DND-41 (cell line): ENCODE data around the gene SYS1.

Experiments used
- ATAC-seq: fragments of 200-7000 bp; cut with Tn5 transposase; 3 replicates; pipeline ENCODE4 v1.9.1; 2021; ENCODE audit warnings: low read depth; ENCODE audit not compliant: insufficient read depth
- DNase-seq: peaks from one replicate; pipeline ENCODE4 v3.0.0-alpha.2; 2020
- H2AFZ ChIP-seq: 2 replicates; pipeline ENCODE4 v1.6.0; 2012; ENCODE audit warnings: low read depth, low read length
- H3K27ac ChIP-seq: 2 replicates; pipeline ENCODE4 v1.5.1; 2012; ENCODE audit warnings: low read length, inconsistent platforms
- H3K27me3 ChIP-seq: fragments of 200-600 bp; sonication (generic); 2 replicates; pipeline ENCODE4 v1.6.0; 2012; ENCODE audit warnings: low read length, mild to moderate bottlenecking, inconsistent platforms; ENCODE audit not compliant: insufficient read depth, poor library complexity
- H3K36me3 ChIP-seq: 2 replicates; pipeline ENCODE4 v1.5.1; 2012; ENCODE audit warnings: low read length, inconsistent platforms; ENCODE audit not compliant: insufficient read depth
- H3K4me1 ChIP-seq: 2 replicates; pipeline ENCODE4 v1.5.1; 2012; ENCODE audit warnings: mild to moderate bottlenecking, low read length; ENCODE audit not compliant: insufficient read depth
- H3K4me2 ChIP-seq: 2 replicates; pipeline ENCODE4 v1.6.0; 2012; ENCODE audit warnings: mild to moderate bottlenecking, moderate library complexity, low read length, inconsistent platforms; ENCODE audit not compliant: insufficient read depth
- H3K4me3 ChIP-seq, 2 experiments: fragments of 200-600 bp in 1 of 2; shearing (Covaris generic) in 1 of 2; 2 replicates each; pipeline ENCODE4 v1.5.1; 2012 to 2016; ENCODE audit warnings: inconsistent platforms in 2 of 2, low read length in 2 of 2, mild to moderate bottlenecking in 2 of 2, low read depth in 1 of 2, moderate library complexity in 1 of 2
- H3K79me2 ChIP-seq: 2 replicates; pipeline ENCODE4 v1.6.0; 2012; ENCODE audit warnings: low read length, inconsistent platforms; ENCODE audit not compliant: insufficient read depth
- H3K9ac ChIP-seq: 2 replicates; pipeline ENCODE4 v1.6.0; 2012; ENCODE audit warnings: low read depth, mild to moderate bottlenecking, inconsistent platforms, low read length, moderate library complexity
- H3K9me3 ChIP-seq: 2 replicates; pipeline ENCODE4 v1.5.1; 2012; ENCODE audit warnings: low read length, moderate library complexity, mild to moderate bottlenecking, inconsistent platforms; ENCODE audit not compliant: insufficient read depth, severe bottlenecking
- H4K20me1 ChIP-seq: 2 replicates; pipeline ENCODE4 v1.6.0; 2012; ENCODE audit warnings: low read length; ENCODE audit not compliant: insufficient read depth
- CTCF ChIP-seq: IDR thresholded peaks from 2 replicates; pipeline ENCODE4 v1.5.1; 2012; ENCODE audit warnings: borderline replicate concordance, low read length, moderate library complexity, mild to moderate bottlenecking; ENCODE audit not compliant: poor library complexity, severe bottlenecking; ENCODE audit errors: extremely low read depth
- EZH2 ChIP-seq: IDR thresholded peaks from 3 replicates; pipeline ENCODE4 v1.6.1; 2012; ENCODE audit warnings: borderline replicate concordance, low read depth, mild to moderate bottlenecking, moderate library complexity, low read length, inconsistent platforms; ENCODE audit not compliant: severe bottlenecking

The SYS1 gene

GRCh38 chr20:45341939-45342854 is 20.8 kb upstream of the SYS1 start:
- H3K36me3 ChIP-seq: no peaks in the 10 kb centered on the region
- H4K20me1 ChIP-seq: 0 out of 2 replicates have a peak, but pooled peaks cover 2% of the 10 kb centered on the region
- H3K9me3 ChIP-seq: no peaks in the 10 kb centered on the region
- H3K9ac ChIP-seq: no peak overlapping the region
- no peak overlapping the region for H2AFZ ChIP-seq
- H3K27me3 ChIP-seq: peaks cover 66% of the 10 kb centered on the region
- TF ChIP-seq CTCF: no peak
- TF ChIP-seq EZH2: no peak
- H3K4me3 ChIP-seq: no peak overlapping the region
- ATAC-seq: no peak
- no peak for DNase-seq
- H3K4me1 ChIP-seq: no peaks in the 10 kb centered on the region
- H3K79me2 ChIP-seq: no peaks in the 10 kb centered on the region
- H3K27ac ChIP-seq: no peak overlapping the region
- no peak overlapping the region for H3K4me2 ChIP-seq

- Histone ChIP-seq H2AFZ (no peak overlapping the region), H3K27ac (no peak overlapping the region), H3K79me2 (no peaks in the 10 kb centered on the region), H3K9ac (no peak overlapping the region), H3K4me2 (no peak overlapping the region), H3K4me1 (no peaks in the 10 kb centered on the region), H3K36me3 (no peaks in the 10 kb centered on the region), H3K9me3 (no peaks in the 10 kb centered on the region), H3K4me3 (no peak overlapping the region), H4K20me1 (0 out of 2 replicates have a peak, but pooled peaks cover 2% of the 10 kb centered on the region), H3K27me3 (peaks cover 67% of the 10 kb centered on the region)
- ATAC-seq: no peak
- DNase-seq: no peak
- TF ChIP-seq EZH2: no peak
- TF ChIP-seq CTCF: no peak
Measured at GRCh38 chr20:45342855-45343531, 20.0 kb upstream of the SYS1 start.

- Histone ChIP-seq H3K79me2 (no peaks in the 10 kb centered on the region), H3K4me3 (no peak overlapping the region), H3K36me3 (no peaks in the 10 kb centered on the region), H3K9me3 (no peaks in the 10 kb centered on the region), H3K4me2 (no peak overlapping the region), H3K9ac (no peak overlapping the region), H3K27me3 (peaks cover 67% of the 10 kb centered on the region), H3K4me1 (no peaks in the 10 kb centered on the region), H4K20me1 (0 out of 2 replicates have a peak, but pooled peaks cover 2% of the 10 kb centered on the region), H2AFZ (no peak overlapping the region), H3K27ac (no peak overlapping the region)
- no peak for ATAC-seq
- TF ChIP-seq EZH2 (no peak), CTCF (no peak)
- DNase-seq: no peak
Measured at GRCh38 chr20:45343532-45344167, 19.3 kb upstream of the SYS1 start.
